ENCODE measurements around the gene NFYC.

The NFYC gene

DNA sequence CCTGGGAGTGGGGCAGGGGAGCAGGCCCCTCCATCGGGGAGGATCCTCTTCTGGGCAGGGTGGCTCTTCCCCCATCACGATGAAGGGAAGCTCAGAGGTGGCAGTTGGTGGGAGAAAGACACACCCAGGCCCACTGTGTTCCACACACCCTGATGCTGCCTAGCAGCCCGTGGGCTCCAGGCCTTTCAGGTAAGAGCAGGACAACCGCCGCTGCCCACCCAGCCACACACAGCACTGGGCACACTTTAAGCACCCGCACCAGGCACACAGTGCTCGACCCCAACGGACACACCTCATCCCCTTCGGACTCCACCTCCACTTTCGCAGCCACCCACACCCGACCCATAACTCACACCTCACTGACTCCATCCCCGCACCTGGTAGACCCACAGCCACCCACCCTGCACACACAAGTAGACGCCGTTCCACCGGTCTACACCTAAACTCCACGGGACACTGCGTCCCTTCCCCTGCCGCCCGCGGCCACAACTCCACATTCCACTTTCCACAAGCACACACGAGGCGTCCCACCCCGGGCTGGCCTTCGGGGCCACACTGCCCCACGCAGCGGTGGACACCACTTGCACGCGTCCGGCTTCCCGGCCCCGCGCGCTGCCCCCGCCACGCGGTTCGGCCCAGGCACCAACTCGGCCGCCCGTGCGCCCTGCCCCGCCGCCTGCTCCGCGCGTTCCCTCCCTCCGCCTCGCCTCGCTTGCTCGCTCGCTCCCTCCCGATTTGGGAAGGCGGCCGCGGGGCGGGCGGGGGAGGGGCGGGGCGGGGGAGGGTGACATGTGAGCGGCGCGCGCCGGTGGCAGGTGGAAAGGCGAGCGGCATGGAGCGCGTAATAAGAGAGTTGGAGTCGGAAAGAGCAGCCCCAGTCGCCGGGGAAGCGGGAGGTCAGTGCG is 91.7 kb downstream of the NFYC start, which contains the start of gene KCNQ4:
KCNQ4 (plus strand) TSS at position 787 of the 905 bp plus-strand sequence. CDS start 307 bp downstream, outside the sequence.
- no peak for DNase-seq

DNA sequence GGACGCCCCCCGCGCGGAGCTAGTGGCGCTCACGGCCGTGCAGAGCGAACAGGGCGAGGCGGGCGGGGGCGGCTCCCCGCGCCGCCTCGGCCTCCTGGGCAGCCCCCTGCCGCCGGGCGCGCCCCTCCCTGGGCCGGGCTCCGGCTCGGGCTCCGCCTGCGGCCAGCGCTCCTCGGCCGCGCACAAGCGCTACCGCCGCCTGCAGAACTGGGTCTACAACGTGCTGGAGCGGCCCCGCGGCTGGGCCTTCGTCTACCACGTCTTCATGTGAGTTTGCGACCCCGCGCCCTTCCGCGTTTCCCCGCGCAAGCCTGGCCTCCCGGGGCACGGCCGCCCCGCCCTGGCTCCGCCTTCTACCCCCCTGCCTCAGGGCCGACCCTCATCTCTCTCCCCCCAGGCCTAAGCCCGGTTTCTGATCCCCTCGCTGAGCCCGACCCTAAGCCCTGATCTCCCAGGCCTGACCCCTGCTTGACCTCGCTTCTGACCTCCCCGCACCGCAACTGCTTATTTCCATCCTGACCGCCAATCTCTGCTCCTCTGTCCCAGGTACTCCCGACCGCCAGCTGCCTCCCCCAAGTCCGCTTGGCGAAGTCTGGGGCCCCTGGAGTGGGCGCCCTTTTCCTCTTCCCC is 92.8 kb downstream of the NFYC start:
- DNase-seq, result no peak

DNA sequence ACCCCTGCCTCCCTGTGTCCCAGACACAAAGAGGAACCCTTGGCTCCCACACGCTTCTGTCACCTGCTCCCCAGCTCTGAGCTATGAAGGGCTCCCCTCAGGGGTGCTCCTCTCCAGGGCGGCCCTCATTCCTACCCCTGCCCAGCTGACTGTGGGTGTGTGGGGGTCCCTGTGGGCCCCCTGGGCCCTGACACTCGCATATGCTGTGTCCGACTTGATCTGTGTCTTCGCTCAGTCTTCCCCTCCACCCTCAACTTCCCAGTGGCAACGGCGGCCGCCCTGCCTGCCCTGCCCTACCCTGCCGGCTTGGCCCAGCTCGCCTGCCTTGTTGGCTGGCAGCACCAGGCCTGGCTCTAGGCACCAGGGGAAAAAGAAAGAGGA is 93.3 kb downstream of the NFYC start:
- DNase-seq, result no peak

DNA sequence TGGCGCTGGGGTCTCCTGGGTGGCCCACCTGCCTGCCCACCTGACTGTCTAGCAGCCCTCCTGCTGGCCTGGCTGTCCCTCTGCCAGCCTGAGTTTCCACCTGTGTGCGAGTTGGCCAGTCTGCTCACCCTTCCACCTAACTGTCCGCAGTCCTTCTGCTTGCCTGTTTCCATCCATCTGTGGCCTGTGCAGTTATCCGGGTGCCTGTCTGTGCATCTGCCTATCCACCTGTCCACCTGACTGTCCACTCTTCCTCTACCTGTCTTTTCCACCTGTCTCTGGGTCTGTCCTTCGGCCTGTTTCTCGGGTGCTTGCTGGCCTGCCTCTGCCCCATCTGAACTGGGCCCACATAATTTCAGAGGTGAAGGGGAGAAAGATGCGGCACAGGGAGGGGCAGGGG is 93.9 kb downstream of the NFYC start:
- no peak for DNase-seq

DNA sequence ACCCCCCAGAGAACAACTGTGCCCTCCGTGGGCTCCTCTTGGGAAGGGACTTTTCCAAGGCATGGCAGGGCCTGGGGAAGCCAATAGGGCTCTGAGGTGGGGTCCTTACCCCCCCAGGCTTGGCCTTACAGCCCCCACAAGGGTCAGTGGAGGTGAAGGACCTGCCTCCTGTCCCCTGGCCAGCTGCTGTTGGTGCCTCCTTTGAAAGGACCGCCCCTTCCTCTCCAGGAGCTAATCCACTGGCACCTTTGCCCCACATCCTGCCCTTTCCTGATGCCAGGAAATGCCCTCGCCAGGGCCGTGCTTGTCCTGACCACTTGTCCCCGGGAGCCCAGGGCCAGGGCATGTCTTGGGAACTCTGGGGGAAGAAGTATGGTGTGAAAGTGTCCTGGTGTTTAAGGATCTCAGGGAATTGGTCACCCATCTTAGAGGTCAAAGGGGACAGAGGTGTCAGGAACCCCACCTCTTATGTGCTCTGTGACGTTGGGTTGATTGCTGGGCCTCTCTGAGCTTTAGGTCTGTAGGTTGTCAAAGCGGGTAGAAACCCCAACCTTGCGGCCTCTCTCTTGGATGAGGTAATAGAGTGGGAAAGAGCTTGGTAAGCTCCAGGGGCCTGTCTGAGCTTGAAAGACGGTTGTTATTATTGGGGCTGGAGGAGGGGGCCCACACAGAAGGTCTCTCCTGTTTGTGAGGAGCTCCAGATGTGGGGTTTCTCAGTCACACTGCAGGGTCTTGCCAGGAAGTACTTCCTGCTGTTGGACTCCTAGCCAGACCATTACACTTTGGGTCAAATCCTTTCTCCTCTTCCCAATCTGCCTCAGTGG is 94.9 kb downstream of the NFYC start:
- no peak for DNase-seq

GRCh38 chr1:40786995-40787705 is 95.6 kb downstream of the NFYC start:
- no peak for DNase-seq

GRCh38 chr1:40787737-40788560 is 96.4 kb downstream of the NFYC start:
- DNase-seq, result no peak

DNA sequence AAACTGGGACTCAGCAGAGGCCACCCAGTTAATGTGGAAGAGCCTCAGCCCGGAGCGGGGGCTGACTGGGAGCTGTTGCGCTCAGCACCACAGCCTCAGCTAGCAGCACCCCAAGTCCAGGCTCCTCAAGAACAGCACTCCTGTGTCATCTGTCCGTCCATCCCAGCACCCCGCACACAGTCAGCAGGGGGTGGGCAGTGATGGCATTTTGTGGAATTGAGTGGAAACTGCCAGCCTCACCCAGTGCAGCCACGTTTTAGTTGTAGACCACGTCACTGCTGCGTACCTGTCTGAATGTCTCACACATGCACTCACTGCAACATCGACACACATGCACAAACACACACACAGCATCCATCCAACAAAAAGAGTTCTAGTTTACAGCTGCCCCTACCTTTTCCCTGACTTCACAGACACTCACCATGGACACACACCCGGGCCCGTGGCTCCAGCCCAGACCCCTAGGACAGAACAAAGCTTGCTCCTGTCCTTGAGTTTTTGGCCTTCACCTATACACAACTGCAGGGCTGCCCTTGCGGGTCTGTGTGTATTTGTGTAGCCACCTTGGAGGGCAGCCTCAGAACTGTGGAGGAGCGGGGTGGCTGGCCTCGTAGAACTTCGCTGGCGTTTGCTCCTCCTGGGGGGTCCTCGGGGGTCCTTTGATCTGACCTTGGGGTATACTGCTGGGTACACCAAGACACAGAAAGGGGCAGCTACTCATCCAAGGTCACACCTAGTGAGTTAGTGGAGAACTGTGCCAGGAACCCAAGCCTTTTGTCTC is 97.2 kb downstream of the NFYC start:
- DNase-seq, result no peak

- DNase-seq, result no peak
Measured at GRCh38 chr1:40789342-40789598, 97.8 kb downstream of the NFYC start.

DNA sequence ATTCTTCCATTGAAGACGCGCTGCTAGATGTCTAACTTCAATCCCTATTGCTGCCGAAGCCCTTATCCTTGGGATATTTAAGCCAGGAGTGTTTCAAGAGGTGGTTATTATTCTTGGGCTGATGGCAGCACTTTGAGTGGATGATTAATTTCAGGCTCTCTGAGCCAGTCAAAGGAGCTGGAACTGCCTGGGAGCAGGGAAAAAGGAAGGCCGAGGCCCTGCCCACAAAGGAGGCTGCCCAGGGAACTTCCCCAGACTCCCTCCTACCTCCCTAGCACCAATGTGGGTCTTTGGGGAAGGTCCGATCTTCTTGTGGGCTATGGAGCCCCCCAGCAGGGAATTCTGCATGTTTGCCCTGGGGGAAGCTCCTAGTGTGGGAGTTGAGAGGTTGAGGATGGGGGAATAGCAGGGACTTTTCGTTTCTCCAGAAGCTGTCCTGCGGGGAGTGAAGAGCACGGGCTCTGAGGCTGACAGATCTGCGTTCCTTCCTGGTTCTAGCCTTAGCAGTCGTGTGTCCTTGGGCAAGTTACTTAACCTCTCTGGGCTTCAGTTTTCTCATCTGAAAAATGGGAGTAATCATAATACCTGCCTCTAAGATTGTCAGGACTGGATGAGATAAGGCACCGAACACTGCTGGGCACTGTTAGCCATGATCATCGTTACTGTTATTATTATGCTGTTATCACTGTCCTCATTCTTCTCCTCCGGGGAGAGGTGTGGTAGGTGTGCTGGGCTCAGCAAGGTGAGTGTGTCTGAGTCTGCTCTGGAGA is 98.3 kb downstream of the NFYC start:
- DNase-seq, result no peak

DNA sequence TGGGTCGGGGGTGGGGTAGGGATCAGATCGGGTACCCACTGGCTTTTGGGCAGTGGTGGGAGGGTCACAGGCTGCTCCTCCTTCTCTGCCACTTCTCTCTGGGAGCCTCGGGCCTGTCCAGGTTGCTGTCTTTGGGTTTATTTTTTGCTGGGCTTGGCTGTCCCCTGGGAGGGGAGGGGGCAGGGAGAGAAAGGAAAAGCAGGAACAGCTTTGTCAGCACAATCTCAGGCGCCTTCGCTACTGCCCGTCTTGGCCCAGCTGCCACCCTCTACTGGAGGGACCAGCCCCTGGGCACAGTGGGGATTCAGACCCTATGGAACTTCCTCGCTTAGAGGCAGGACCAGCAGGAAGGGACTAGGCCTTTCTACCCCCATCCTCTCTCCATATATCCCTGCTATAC is 100.5 kb downstream of the NFYC start:
- no peak for DNase-seq

- no peak for DNase-seq
Measured at GRCh38 chr1:40793617-40794016, 102.1 kb downstream of the NFYC start.

DNA sequence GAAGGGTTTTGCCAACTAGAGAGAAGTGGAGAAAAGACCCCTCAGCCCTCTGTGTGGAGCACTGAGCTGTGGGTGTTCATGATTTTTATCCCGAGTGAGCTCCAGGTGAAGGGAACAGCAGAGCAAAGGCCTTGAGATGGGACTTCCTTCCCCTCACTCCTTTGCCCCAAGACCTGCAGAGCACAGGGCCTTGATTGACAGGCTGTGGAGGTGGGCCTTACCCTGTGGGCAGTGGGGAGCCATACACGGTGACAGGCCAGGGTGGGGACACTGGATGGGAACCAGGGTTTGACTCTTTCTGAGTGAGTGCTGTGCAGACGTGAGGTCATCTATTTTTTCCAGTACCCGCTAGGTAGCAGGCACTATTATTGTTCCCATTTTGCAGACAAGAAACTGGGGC is 102.5 kb downstream of the NFYC start:
- no peak for DNase-seq

DNA sequence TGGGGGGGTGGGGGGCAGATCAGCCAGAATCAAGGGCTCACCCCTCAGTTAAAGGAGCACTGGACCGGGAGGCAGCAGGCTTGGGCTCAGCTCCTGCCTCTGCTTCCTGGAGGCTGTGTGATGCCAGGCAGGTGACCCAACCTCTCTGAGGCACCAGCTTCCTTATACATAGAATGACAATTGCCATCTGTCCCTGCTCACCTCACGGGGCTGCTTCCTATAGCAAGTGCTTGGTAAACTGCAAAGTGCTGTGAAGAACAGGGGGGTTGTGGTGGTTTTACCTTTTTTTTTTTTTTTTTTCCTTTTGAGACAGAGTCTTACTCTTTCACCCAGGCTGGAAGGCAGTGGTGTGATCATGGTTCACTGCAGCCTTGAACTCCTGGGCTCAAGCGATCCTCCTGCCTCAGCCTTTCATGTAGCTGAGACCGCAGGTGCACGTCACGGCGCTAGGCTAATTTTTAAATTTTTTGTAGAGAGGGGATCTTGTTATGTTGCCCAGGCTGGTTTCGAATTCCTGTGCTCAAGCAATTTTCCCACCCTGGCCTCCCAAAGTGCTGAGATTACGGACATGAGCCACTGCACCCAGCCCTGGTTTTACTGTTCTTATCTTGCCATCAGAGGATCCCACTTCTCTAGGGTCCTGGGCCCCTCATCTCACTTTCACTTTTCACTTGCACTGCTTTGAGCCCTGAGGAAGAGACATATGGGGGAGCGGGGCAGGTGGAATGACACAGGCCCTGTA is 103.6 kb downstream of the NFYC start:
- no peak for DNase-seq

DNA sequence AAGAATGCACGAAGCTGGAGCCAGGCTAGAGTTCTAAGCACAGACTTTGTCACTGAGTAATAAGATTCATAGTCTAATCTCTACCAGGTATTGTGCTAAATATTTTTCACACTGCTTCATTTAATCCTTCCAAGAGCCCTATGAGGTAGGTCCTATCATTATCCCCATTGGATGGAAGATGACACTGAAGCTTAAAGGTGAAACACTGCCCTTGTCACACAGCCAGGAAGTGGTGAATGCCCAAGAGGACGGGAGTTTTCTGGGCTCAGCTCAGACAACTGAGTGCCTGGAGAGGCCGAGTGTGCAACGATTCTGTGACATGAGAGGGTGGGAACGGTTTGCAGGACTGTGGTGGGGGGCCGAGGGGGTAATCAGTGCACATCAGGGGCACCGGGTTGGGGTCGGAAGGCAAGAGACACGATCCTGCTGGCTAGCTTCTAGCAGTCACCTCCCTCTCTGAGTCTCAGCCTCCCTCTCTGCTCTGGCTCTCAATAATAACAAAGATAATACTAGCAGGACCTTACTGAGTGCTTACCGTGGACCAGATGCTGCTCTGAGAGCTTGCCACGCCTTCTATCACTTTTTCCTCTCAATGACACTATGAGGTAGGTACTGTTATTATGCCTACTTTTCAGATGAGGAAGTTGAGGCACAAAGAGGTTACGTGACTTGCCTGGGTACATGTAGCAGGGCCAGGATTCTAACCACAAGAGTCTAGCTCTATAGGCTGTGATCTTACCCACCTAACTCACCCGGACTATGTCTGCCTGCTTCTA is 104.5 kb downstream of the NFYC start:
- DNase-seq, result no peak

- DNase-seq, result no peak
Measured at GRCh38 chr1:40796939-40797667, 105.6 kb downstream of the NFYC start.

DNA sequence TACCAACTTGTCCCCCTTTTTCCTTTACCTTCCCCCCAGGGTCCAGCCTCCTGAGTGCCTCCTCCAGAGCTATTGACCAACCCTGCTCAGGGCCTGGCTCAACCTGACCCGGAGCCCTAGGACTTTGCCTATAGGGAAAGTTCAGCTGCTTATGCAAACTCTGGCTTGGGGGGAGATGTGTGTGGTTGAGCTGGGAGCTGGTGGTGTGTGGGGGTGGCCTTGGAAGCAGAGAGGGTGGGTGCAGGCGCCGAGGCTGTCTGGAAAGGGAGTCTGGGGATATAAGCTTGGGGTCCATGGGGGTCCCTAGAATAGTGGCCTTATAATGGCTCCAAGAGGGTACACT is 106.1 kb downstream of the NFYC start:
- no peak for DNase-seq
